Osteocyte (in vitro differentiated cells): ENCODE results near the gene PFDN1. TPM values are rescaled to one million over a fixed set of nuclear protein-coding genes. Genes with fewer than 3 reads are reported as not detected.

Experiments
- DNase-seq: peaks from one replicate; pipeline ENCODE4 v3.0.0; 2021; ENCODE audit warnings: mixed read lengths; ENCODE audit not compliant: unreplicated experiment; ENCODE audit errors: extremely low spot score
- H3K27ac Mint-ChIP-seq: one replicate; pipeline ENCODE4 v1.8.0; 2021; ENCODE audit warnings: mild to moderate bottlenecking, mixed read lengths; ENCODE audit not compliant: unreplicated experiment
- H3K27me3 Mint-ChIP-seq: one replicate; pipeline ENCODE4 v1.8.0; 2021; ENCODE audit warnings: mixed read lengths; ENCODE audit not compliant: unreplicated experiment
- H3K36me3 Mint-ChIP-seq: one replicate; pipeline ENCODE4 v1.8.0; 2021; ENCODE audit warnings: mixed read lengths; ENCODE audit not compliant: unreplicated experiment
- H3K4me1 Mint-ChIP-seq: one replicate; pipeline ENCODE4 v1.8.0; 2021; ENCODE audit warnings: mixed read lengths; ENCODE audit not compliant: unreplicated experiment
- H3K4me3 Mint-ChIP-seq: one replicate; pipeline ENCODE4 v1.8.0; 2021; ENCODE audit warnings: mild to moderate bottlenecking, moderate library complexity, mixed read lengths; ENCODE audit not compliant: unreplicated experiment
- H3K9me3 Mint-ChIP-seq: one replicate; pipeline ENCODE4 v1.8.0; 2021; ENCODE audit warnings: mixed read lengths; ENCODE audit not compliant: unreplicated experiment
- total RNA-seq: library from RNA; stranded (reverse); gene quantifications from 2 replicates; pipeline ENCODE4 v1.2.1, GENCODE V29; 2021
- TF ChIP-seq, protein P1 (sequence below): fragments of 200-600 bp; sonication (generic); IDR thresholded peaks from 2 replicates; pipeline ENCODE4 v1.5.0; 2021; ENCODE audit warnings: antibody characterized with exemption, mild to moderate bottlenecking, moderate library complexity

Gene PFDN1
- total RNA-seq, 1 donor from 2014 or later, result 49.6 TPM

DNA sequence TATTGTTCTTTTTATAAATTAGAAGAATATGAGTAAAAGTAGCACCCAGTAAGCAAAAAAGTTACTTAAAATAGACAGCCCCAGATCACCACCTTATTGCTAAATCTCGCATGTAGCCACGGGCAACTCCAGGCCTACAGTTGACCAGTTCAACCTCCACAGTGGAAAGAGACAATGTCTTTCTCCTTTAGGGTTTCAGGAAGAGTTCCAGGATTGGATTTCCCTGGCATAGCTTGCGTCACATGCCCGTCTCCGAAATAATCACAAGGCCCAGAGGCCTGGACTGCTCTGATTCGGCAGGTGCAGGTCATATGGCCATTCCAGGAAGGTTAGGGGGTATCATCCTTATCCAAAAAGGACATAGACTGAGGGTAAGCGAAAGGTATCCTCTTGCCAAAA lies 9.9 kb upstream of the PFDN1 start:
- peaks cover 15% of the 10 kb centered on the region for H3K4me1 Mint-ChIP-seq
- H3K9me3 Mint-ChIP-seq, result no peaks in the 10 kb centered on the region
- TF ChIP-seq, protein P1, sequence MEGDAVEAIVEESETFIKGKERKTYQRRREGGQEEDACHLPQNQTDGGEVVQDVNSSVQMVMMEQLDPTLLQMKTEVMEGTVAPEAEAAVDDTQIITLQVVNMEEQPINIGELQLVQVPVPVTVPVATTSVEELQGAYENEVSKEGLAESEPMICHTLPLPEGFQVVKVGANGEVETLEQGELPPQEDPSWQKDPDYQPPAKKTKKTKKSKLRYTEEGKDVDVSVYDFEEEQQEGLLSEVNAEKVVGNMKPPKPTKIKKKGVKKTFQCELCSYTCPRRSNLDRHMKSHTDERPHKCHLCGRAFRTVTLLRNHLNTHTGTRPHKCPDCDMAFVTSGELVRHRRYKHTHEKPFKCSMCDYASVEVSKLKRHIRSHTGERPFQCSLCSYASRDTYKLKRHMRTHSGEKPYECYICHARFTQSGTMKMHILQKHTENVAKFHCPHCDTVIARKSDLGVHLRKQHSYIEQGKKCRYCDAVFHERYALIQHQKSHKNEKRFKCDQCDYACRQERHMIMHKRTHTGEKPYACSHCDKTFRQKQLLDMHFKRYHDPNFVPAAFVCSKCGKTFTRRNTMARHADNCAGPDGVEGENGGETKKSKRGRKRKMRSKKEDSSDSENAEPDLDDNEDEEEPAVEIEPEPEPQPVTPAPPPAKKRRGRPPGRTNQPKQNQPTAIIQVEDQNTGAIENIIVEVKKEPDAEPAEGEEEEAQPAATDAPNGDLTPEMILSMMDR, result no peak
- DNase-seq, result no peak
- H3K36me3 Mint-ChIP-seq, result peaks cover 2% of the 10 kb centered on the region
- no peak overlapping the region for H3K27ac Mint-ChIP-seq
- no peaks in the 10 kb centered on the region for H3K27me3 Mint-ChIP-seq
- no peak overlapping the region for H3K4me3 Mint-ChIP-seq

DNA sequence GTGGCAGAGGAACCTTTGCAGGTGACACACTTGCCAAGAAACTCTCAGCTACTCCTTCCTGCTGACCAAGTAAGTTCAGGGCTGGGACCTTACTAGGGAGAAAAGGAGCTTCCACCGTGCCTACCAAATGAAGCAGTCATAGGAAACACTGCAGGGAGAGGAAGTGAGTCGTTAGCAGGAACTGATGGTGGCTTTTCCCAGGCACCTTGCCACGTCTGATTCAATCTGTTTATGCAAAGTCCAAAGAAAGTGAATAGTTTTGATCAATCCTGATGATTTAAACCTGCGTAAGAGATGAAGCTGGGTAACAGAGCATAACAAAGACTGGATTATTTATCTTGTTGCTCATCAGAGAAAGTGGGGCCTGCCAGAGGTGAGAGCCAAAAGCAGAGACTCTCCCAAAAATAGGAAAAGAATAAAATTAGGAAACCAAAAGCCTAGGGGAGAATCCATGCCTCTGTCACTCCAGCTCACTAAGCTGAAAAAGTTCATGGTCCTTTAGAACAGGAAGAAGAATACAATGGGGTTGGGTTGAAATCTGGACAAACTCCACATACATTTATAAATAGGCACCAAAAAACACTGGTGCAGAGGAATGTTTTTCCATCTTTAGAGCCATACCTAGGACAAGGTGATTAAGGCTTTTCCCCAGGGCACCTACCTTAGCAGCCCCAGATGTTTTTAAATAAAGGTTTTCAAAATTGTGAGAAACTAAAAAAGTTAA lies 9.3 kb upstream of the PFDN1 start:
- H3K9me3 Mint-ChIP-seq, result no peaks in the 10 kb centered on the region
- peaks cover 2% of the 10 kb centered on the region for H3K36me3 Mint-ChIP-seq
- no peak overlapping the region for H3K4me3 Mint-ChIP-seq

DNA sequence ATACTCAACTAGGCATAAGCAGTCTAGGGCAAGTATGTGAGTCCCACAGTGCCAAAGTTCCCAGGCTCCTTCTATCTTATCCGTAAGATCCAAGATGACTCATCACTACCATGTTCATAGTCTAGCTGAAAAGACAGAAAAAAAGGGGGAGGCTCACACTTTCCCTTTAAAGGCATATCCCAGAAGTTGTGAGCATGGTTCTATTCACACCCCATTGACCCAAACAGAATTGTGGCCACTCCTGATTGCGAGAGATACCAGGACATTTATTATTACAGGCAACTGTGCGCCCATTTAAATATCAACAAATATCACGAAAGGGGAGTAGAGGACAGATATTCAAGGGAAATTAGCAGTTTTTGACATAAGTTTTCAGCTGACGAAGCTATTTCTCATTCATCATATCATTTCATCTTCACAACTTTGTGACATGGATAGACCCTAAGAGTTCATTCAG lies 8.1 kb upstream of the PFDN1 start:
- H3K9me3 Mint-ChIP-seq, result no peaks in the 10 kb centered on the region
- H3K27ac Mint-ChIP-seq, result no peak overlapping the region
- TF ChIP-seq, protein P1, result no peak
- peaks cover 15% of the 10 kb centered on the region for H3K4me1 Mint-ChIP-seq
- H3K27me3 Mint-ChIP-seq, result no peaks in the 10 kb centered on the region
- no peak for DNase-seq
- no peak overlapping the region for H3K4me3 Mint-ChIP-seq
- H3K36me3 Mint-ChIP-seq, result peaks cover 2% of the 10 kb centered on the region

More for the DNA sequence above, 9.3 kb upstream of the PFDN1 start:
- DNase-seq, result no peak
- Mint-ChIP-seq H3K4me1 (peaks cover 15% of the 10 kb centered on the region), H3K27ac (no peak overlapping the region), H3K27me3 (no peaks in the 10 kb centered on the region)
- TF ChIP-seq, protein P1, result no peak

DNA sequence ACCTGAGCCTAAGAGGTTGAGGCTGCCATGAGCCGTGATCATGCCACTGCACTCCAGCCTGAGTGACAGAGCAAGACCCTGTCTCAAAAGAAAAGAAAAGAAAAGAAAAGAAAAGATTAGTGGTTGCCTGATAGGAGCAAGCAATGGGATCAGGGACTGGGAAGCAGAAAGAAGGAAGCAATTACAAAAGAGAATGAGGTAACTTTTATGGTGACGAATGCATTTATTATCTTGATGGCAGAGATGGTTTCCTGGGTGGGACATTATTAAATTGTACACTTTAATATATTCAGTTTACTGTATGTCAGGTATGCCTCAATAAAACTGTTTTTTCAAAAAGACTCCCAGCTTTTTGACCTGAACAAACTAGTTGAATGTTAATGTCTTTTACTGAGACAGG lies 7.5 kb upstream of the PFDN1 start:
- TF ChIP-seq, protein P1, result no peak
- H3K27me3 Mint-ChIP-seq, result no peaks in the 10 kb centered on the region
- H3K36me3 Mint-ChIP-seq, result peaks cover 2% of the 10 kb centered on the region
- no peak for DNase-seq
- H3K4me1 Mint-ChIP-seq, result peaks cover 15% of the 10 kb centered on the region
- no peak overlapping the region for H3K27ac Mint-ChIP-seq
- H3K9me3 Mint-ChIP-seq, result no peaks in the 10 kb centered on the region
- H3K4me3 Mint-ChIP-seq, result no peak overlapping the region

DNA sequence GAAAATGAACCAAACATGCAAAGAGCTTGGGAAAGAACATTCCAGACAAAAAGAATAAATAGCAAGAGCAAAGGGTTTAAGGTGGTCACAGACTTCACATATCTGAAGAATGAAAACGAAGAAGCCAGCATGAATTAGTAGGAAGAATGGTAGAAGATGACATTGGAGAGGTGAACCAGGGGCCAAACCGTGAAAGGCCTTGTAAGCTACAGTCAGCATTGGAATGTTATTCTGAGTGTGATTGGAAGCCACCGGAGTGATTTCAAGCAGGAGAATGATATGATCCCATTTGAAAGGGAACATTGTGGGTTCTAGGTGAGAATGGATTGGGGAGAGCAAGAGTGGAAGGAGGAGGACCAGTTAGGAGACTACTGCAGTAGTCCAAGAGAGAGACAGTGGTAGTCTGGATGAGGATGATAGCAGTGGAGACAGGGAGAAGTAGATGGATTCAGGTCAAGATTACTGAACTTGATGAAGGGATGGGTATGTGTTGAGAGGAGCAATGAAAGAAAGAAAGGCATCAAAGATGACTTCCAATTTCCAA lies 6.9 kb upstream of the PFDN1 start:
- no peak for DNase-seq
- Mint-ChIP-seq H3K4me1 (peaks cover 15% of the 10 kb centered on the region), H3K27me3 (no peaks in the 10 kb centered on the region), H3K27ac (no peak overlapping the region), H3K36me3 (peaks cover 2% of the 10 kb centered on the region), H3K4me3 (no peak overlapping the region), H3K9me3 (no peaks in the 10 kb centered on the region)
- TF ChIP-seq, protein P1, result no peak
